ENCODE results near the gene HK1.
"Not testable (repeated sequence)": the region's sequence is repeated elsewhere in the genome, so short reads cannot be mapped to it uniquely, and the experiment has no call there.

The HK1 gene

DNA sequence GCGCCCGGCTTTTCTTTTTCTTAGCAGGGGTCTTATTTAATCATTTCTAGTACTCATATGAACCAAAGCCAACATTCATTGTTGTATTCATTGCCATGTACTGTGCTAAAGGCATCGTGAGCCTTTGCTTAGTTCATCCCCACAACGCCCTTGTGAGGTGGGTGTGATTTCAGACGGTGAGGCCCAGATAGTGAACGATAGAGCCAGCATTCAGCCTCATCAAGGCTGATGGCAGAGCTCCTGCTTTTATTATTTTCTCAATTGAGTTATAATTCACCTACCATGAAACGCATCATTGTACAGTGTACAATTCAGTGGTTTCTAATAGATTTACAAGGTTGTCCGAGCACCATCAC lies 50.1 kb downstream of the HK1 start:
- no peak for DNase-seq (ENCODE audit: low read depth)

DNA sequence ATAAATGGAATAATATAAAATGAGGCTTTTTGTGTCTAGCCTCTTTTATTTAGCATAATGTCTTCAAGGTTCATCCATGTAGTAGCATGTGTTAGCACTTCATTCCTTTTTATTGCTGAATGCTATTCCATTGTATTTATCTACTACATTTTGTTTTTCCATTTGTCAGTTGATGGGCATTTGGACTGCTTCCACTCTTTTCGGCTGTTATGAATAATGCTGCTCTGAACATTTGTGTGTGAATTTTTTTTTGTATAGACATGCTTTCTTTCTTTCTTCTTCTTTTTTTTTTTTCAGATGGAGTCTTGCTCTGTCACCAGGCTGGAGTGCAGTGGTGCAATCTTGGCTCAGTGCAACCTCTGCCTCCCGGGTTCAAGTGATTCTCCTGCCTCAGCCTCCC lies 50.6 kb downstream of the HK1 start:
- not testable (repeated sequence) for DNase-seq (ENCODE audit: low read depth)

DNA sequence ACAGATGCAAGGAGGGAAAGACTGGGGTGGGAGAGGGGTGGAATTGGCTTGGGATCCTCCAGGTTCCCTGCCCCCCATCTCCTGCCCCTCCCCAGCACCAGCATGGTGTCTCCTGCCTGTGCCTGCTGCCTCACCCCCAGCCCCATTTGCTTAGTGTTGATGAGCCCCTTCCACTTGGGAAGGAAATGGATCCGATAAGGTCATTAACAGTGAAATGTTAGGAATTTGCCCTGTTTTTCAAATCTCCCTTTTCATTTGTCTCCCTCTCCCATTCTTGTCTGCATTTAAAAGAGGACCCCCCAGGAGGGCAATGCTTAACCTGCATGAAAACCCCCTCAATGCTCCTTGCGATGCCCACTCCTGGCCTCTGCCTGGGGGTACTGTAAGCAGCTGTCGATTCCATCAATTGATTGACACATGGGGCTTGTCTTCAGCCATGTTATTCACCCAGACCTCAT lies 51.5 kb downstream of the HK1 start:
- DNase-seq (ENCODE audit: low read depth): no peak

DNA sequence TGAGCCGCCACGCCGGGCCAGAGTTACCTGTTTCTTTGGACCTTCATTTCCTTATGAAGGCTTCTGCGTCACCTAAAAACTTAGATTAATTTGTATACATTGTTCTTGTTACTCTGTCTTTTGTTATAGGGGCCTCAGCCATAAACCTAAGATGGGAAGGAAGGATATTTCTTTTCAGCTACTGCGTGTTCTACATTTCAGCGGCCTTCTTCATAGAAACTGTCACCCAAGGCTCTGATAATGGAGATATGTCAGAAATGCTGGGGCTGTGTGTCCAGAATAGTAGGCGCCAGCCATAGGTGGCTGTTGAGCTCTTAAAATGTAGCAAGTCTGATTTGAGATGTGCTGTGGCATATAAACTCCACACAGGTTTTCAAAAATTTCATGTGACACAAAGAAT lies 52.9 kb downstream of the HK1 start:
- no peak for DNase-seq (ENCODE audit: low read depth)

DNA sequence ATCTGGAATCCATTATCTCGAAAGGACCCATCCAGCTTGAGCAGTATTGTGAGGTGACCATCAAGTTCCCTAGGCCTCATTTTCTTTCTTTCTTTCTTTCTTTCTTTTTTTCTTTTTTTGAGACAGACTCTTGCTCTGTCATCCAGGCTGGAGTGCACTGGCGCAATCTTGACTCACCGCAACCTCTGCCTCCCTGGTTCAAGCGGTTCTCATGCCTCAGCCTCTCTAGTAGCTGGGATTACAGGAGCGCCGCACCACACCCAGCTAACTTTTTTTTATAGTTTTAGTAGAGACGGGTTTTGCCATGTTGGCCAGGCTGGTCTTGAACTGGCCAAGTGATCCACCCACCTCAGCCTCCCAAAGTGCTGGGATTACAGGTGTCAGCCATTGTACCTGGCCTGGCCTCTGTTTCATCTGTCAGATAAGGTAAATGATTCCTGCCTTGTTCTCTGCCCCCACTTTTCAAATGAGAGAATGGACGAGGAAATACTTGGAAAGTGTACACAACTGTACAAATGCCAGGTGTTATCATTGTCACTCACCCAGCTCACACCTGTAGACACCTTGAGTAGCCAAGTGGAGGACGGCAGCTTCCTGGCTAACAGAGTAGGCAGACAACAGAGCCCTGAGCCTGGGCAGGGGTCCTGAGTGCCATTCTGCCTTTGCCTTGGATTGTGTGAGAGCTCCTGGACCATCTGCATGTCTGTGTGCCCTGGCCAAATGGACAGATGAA lies 54.1 kb downstream of the HK1 start:
- peak; percentile 42 for DNase-seq (ENCODE audit: low read depth)

DNA sequence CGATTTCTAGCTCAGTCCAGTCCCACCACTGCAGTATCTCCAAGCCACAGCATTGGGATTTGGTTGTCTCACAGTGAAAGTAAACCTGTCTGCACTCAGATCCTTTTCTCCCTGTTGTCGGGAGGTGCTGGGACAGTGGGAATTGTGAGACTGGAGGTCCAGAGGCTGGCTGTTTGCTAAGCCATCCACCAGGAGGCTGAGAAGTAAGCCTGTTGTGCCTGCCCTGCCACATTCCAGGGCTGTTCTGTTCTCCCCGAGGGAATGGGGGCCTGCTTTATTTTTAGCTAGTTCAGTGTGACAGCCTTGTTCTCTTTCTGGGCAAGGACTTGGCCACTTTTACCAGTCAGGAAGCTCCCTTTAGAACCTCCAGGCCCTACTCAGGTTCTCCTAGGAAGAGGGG lies 54.9 kb downstream of the HK1 start:
- peak; percentile 52 for DNase-seq (ENCODE audit: low read depth)

DNA sequence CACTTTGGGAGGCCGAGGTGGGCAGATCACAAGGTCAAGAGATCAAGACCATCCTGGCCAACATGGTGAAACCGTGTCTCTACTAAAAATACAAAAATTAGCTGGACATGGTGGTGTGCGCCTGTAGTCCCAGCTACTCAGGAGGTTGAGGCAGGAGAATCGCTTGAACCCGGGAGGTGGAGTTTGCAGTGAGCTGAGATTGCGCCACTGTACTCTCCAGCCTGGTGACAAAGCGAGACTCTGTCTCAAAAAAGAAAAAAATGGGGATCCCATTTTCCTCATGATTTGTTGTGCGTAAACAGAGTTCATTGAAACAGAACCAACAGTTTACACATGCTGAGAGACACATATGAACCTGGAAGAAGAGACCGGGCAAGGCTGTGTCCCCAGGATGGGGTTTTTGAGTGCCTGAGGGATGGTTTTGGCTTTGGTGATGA lies 55.6 kb downstream of the HK1 start:
- DNase-seq (ENCODE audit: low read depth): not testable (repeated sequence)

DNA sequence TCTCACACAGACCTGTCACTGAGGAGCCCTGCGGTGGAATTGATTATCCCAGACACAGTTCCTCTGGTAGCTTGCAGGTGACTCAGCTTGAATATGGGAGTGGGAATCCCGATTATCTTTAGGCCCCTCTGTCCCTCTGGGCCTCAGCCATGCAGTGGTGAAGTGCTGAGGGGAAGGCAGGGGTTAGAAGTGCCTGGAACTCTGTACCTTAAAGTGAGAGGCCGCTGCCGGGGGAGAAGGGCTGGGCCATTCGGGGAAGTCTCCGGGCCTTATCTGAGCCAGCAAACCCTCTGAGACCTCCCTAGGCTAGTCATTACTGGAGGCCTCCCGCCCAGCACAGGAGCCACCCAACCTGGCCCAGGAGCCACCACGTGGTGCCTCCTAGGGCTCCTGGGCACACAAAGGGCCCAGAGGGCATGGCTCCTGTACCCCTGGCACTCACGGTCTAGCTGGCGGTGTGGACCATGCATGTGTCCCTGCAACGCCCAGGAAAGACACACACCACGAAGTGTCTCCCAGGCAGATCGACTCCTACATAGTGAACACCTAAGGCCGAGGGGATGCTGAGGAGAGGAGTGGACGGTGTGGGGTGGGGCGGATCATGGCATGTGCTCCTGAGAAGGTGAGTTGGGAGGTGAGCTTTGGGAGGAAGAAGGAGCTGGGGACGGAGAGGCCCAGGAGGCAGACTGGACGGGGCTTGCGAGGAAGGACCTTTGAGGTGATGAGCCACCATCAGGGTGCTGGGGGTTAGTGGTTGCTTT lies 56.2 kb downstream of the HK1 start:
- no peak for DNase-seq (ENCODE audit: low read depth)

DNA sequence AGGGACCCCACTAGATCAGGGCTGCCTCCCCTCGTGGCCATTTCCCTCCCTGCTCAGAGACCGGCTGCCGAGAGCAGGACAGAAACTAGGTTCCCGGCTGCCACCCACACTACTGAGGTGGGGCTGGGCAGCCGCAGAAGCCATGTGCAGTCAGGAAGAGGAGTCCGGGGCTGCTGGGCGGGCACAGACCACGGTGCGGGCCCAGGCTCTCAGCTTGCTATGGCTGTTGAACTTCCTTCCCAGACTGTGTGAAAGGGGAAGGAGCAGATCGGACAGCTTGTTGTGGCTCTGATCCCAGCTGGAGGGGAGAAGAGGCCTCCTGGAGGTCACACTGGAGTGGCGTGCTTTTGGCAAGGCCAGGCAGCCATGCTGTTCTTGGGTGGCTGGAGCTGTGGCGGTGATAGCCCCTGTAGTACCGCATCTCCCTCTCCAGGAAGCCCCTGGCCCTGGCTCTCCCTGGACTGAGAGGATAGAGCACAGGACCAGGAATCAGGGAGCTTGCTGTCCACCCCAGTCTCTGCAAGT lies 56.8 kb downstream of the HK1 start:
- no peak for DNase-seq (ENCODE audit: low read depth)

DNA sequence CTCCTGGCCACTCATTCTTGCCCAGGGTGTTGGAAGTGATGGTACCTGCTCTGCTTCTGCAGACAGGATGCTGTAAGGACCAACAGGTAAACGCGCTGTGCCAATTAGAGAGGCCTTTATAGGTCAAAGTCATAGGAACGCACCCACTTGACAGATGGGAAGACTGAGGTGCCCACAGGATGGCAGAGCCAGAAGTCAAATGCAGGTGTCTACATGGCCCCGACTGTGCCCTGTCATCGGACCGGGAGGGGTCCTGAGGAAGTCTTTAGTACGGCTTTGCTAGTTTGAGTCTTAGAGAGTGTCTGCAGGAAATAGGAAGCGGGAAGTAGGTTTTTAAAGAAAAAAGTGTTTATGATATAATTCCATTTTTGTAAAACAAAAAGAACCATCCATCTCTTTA lies 57.3 kb downstream of the HK1 start:
- DNase-seq (ENCODE audit: low read depth): no peak

DNA sequence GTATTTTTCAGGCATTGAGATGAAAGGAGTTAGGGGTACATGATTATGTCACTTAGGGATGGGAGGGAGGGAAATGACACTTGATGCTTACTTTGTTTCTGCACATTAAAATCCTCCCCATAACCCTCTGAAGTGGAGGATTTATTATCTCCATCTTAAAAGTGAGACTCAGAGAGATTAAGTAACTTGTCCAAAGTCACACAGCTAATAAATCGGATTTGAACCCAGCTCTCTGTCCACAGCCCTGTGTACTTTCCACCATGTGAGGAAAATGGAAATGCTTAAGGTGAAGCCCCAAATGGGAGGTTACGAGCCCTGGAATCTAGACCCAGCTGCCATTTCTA lies 58.6 kb downstream of the HK1 start:
- no peak for DNase-seq (ENCODE audit: low read depth)

DNA sequence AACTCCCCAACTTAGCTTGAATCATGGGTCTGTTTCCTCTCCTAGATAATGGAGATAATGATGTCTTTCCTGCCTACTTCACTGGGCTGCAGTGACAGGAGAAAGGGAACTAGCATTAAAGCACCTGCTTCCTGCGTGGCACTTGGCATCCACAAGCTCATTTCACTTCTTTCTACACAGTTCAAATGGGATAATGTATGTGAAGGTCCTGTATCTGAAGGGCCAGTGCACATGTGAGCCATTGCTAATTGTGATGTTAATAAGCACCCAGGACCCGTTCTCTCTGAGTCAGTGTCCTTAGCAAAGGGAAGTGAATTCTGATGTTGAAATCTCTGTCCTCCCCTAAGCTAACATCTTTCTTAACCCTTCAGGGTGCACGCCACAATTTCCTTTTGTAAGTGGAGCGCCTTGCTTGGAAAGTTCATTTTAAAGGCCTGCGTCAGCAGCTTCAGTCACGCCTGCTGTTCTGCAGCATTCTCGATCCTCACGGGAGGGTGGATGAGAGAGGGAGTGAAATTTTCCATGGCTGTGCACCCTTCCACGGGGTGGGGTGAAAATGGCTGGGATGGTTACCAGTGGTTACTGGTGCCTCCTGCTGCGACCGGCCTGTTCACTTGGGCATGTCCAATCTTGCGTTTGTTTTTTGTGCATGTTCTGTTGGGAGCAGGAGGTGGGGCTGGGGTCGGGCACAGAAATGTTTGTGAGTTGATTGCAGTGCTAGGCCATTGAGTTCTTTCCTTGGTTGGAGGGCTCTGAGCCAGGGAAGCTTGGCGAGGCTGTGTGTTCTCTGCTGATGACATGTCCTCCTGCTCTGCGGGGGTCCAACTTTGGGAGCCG lies 59.2 kb downstream of the HK1 start:
- DNase-seq (ENCODE audit: low read depth): peak; percentile 89

DNA sequence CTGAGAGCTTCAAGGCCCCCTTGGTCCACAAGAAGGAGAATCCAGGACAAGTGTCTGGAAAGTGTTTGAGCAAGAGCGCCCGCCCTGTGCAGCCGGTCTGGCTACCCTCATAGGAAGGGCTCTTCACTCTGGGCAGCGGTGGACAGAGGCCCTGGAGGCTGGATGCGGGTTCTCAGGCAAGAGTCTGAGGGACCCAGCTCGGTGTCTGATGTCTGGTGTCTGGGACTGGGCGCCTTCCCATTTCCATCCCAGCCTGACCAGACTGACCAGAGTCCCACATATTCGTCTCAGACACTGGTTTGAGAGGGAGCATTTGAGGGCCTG lies 59.8 kb downstream of the HK1 start:
- DNase-seq (ENCODE audit: low read depth): no peak

DNA sequence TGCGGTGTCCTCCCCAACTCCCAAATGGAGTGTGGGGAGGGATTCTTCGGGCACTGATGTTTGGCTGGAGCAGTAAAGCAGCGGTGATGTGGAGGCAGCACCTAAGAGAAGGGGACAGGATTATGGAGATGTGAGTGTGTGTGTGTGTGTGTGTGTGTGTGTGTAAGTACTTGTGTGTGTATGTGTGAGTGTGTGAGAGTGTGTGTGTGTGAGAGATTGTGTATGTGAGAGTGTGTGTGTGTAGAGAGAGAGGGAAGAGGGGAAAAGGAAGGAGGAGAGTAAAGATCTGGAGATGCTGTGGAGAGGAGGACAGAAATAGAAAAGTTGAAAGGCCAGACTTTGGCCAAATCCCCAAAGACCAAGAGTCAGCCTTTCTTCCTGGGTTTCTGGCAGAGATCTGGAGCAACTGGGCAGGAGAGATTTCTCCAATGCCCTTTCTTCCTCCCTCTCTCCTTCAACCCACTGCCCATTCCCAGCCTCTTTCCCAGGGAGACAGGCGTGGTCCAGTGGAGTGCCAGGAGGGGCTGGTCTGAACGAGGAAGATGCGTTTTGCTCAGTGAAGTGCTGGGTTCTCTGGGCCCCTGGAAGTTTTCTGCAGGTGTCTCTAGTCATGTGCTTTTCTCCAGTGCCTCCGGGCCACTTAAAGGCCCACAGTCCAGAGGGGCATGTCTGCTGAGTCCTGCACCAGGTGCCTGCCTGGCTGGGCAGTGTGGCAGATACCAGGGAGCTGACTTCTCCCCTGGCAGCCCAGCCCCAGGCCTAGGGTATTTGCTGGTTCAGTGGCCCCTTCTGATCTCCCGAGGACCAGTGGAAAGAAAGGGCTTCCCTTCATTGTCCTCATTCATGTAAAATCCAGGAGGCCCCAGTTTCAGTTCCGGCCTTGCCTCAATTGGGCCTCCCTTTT lies 60.5 kb downstream of the HK1 start:
- DNase-seq (ENCODE audit: low read depth): peak; percentile 32

DNA sequence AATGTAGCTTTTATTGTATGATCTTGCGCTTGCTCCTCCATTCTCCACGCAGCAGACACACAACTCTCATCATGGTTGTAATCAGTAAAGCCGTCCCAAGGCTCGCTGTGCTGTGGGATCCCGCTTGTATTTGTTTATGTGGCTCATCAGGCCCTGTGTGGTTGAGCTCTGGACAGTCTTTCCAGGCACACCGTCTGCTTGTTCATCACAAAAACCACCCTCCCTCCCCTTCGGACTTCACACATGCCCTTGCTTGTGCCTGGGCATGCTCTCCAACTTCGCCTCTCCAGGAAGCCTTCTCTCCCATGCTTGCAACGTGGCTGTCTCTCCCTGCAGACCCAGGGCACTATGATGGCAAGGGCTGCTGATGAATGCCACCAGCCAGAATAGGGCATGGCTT lies 62.4 kb downstream of the HK1 start:
- no peak for DNase-seq (ENCODE audit: low read depth)

DNA sequence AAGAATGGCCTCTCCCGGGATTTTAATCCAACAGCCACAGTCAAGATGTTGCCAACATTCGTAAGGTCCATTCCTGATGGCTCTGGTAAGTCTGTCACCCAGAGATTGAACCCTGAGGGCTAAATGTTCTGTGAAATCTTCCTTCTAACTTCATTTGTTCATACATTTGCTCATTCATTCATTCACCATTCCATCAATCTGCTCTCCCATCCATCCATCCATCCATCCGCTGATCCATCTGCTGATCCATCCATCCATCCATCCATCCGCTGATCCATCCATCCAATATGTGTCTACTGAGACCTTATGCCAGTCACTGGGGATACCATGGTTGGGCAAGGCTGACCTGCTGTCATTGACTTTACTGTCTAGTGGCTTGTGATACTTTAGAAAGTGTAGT lies 65.6 kb downstream of the HK1 start:
- DNase-seq (ENCODE audit: low read depth): no peak

DNA sequence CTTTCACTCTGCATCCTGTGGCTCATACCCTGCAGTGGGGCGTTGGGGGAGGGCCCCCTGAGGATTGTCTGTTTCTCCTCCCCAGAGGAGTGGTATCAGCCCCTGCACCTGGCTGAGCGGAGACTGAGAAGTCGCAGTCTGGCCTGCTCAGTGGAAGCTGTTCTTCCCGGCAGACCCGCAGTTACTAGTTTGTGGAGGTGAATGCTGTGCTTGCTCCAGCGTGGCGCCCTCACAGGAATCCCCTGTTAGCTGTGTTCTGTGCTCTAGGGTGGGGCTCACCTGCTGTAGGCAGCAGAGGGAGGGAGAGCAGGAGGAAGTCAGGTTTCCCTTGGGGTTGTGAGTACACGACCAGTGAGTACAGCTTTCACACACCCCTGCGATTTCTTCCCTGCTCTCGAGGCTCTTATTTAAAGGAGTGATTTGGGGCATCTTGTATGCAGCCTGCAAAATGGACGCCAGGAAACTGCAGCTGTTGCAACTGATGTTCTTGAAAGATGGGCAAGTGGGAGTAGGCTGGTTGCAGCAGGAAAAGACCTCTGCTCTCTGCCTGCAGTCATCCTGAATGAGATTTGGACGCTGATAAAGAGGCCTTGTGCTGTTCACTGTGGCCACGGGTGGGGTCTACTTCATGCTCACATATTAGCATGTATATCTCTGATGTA lies 66.4 kb downstream of the HK1 start:
- DNase-seq (ENCODE audit: low read depth): no peak

DNA sequence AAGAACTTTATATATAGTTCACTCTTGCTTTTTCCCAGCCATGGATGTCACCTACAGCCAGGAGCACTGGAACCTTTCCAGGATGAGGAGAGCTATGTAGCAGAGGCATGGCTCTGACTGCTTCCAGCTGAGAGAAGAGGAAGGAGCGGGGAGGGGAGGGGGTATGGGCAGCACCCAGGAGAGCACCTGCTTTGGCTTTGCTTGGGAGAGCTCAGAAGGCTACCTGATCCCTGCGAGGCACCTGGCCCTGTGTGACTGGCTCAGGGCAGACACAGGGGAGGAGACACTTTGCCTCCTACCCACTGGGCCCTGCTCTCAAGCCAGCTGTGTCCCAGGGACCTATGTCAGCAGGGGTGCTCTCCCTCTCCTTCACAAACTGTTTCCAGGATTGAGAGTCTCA lies 67.1 kb downstream of the HK1 start:
- DNase-seq (ENCODE audit: low read depth): no peak

DNA sequence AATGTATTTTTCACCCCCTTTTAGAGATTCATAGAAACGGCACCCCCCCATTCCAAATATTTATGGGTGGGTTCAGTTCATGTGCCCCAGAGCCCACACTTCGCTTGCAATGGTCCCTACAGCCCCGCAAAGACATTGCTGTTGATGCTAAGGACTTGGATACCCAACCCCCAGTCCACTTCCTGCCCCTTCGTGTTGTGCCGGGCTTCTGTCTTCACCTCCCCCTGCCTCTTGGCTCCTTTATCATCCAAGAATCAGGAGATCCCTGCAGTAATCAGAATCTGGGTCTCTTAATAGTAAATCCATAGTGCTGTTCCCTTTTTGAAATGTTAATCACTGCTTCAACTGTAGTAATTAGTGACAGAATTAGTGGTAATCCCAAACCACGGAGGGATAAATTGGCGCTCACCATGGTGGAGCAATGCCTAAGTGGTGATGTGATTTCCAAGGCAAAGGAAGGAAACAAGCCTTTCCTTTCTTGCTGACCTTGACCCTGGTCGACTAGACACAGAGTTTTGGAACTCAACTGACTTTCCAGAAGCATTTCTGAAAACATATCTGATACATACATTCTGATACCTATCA lies 67.7 kb downstream of the HK1 start:
- no peak for DNase-seq (ENCODE audit: low read depth)

DNA sequence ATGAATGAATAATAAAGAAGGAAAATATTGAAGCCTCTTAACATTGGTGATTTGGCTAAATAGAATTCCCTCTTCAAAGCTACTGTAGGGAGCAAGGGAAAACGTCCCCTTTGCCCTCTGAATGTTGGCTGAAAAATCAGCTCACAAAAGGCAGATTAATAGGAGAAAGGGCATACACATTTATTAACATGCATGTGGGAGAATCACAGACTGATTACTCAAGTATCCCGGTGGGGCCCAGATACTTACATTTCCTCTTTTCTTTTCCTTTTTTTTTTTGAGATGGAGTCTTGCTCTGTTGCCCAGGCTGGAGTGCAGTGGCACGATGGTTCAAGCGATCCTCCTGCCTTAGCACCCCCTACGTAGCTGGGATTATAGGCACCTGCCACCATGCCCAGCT lies 68.5 kb downstream of the HK1 start:
- no peak for DNase-seq (ENCODE audit: low read depth)

Data from fibroblast of gingiva (primary cell).